ENCODE measurements around the gene SCAMP3.
"Not testable (repeated sequence)": the region's sequence is repeated elsewhere in the genome, so short reads cannot be mapped to it uniquely, and the experiment has no call there.

The SCAMP3 gene

GRCh38 chr1:155255243-155256007, 6.7 kb downstream of the SCAMP3 start, which contains the start of gene ENTREP3:
Gene ENTREP3 (minus strand): TSS chr1:155255483. CDS start chr1:155254877, 606 bp downstream.
- DNase-seq (ENCODE audit: low read depth in 1 of 2, low spot score in 1 of 2) = peak; percentile 55 to 74

GRCh38 chr1:155254714-155255242, 7.4 kb downstream of the SCAMP3 start:
- no peak for DNase-seq (ENCODE audit: low read depth in 1 of 2, low spot score in 1 of 2)

GRCh38 chr1:155254228-155254713, 7.9 kb downstream of the SCAMP3 start:
- DNase-seq (ENCODE audit: low read depth in 1 of 2, low spot score in 1 of 2) = no peak

GRCh38 chr1:155253797-155254196, 8.4 kb downstream of the SCAMP3 start:
- DNase-seq (ENCODE audit: low read depth in 1 of 2, low spot score in 1 of 2) = no peak

- no peak for DNase-seq (ENCODE audit: low read depth in 1 of 2, low spot score in 1 of 2)
These were observed 9.0 kb downstream of the SCAMP3 start for GRCh38 chr1:155253208-155253607.

GRCh38 chr1:155251566-155251965, 10.6 kb downstream of the SCAMP3 start:
- DNase-seq (ENCODE audit: low read depth in 1 of 2, low spot score in 1 of 2) = no peak

- peak; percentile 92 to 96 for DNase-seq (ENCODE audit: low read depth in 1 of 2, low spot score in 1 of 2)
These were observed 11.3 kb downstream of the SCAMP3 start for GRCh38 chr1:155250633-155251449.

GRCh38 chr1:155250246-155250632, 11.9 kb downstream of the SCAMP3 start:
- DNase-seq (ENCODE audit: low read depth in 1 of 2, low spot score in 1 of 2) = no peak

- no peak for DNase-seq (ENCODE audit: low read depth in 1 of 2, low spot score in 1 of 2)
These were observed 14.2 kb downstream of the SCAMP3 start for GRCh38 chr1:155247667-155248553.

- not testable (repeated sequence) for DNase-seq (ENCODE audit: low read depth in 1 of 2, low spot score in 1 of 2)
These were observed 15.4 kb downstream of the SCAMP3 start for GRCh38 chr1:155246796-155247195.

- DNase-seq (ENCODE audit: low read depth in 1 of 2, low spot score in 1 of 2) = no peak
These were observed 17.0 kb downstream of the SCAMP3 start for GRCh38 chr1:155245163-155245524.

- DNase-seq (ENCODE audit: low read depth in 1 of 2, low spot score in 1 of 2) = peak; percentile 76 to 91
These were observed 17.6 kb downstream of the SCAMP3 start for GRCh38 chr1:155244368-155245162.

GRCh38 chr1:155242805-155243358, 19.3 kb downstream of the SCAMP3 start:
- no peak for DNase-seq (ENCODE audit: low read depth in 1 of 2, low spot score in 1 of 2)

GRCh38 chr1:155241841-155242264, 20.3 kb downstream of the SCAMP3 start:
- DNase-seq (ENCODE audit: low read depth in 1 of 2, low spot score in 1 of 2) = no peak

- peak; percentile 13 to 64 for DNase-seq (ENCODE audit: low read depth in 1 of 2, low spot score in 1 of 2)
These were observed 21.0 kb downstream of the SCAMP3 start for GRCh38 chr1:155241069-155241679.

GRCh38 chr1:155236451-155236850, 25.7 kb downstream of the SCAMP3 start:
- DNase-seq (ENCODE audit: low read depth in 1 of 2, low spot score in 1 of 2) = no peak

GRCh38 chr1:155235375-155235774, 26.8 kb downstream of the SCAMP3 start:
- not testable (repeated sequence) for DNase-seq (ENCODE audit: low read depth in 1 of 2, low spot score in 1 of 2)

GRCh38 chr1:155233502-155233901, 28.7 kb downstream of the SCAMP3 start:
- not testable (repeated sequence) for DNase-seq (ENCODE audit: low read depth in 1 of 2, low spot score in 1 of 2)

Measured in activated CD4-positive, alpha-beta T cell treated with anti-CD3 and anti-CD28 coated beads, Interleukin-2, amount 50 U/mL, for 24 hours (primary cell).